HUES64 (cell line): ENCODE results near the gene IL22RA1.
A peak's percentile ranks its signal among the peaks of the same experiment; 100 is the strongest.

Source experiments
- H3K27ac ChIP-seq: 2 replicates; pipeline ENCODE4 v1.7.0; 2013; ENCODE audit warnings: low read depth, low read length, inconsistent platforms
- H3K27me3 ChIP-seq: 2 replicates; pipeline ENCODE4 v1.6.1; 2013; ENCODE audit warnings: mild to moderate bottlenecking, low read length; ENCODE audit not compliant: insufficient read depth
- H3K36me3 ChIP-seq: 2 replicates; pipeline ENCODE4 v1.6.1; 2013; ENCODE audit warnings: mild to moderate bottlenecking, low read length; ENCODE audit not compliant: insufficient read depth
- H3K4me1 ChIP-seq: 2 replicates; pipeline ENCODE4 v1.6.1; 2013; ENCODE audit warnings: mild to moderate bottlenecking, low read length, moderate library complexity; ENCODE audit not compliant: insufficient read depth
- H3K4me3 ChIP-seq: 2 replicates; pipeline ENCODE4 v1.5.1; 2013; ENCODE audit warnings: mild to moderate bottlenecking, low read length, moderate library complexity
- H3K9ac ChIP-seq: 2 replicates; pipeline ENCODE4 v1.6.1; 2013; ENCODE audit warnings: mild to moderate bottlenecking, low read depth, low read length
- H3K9me3 ChIP-seq: 2 replicates; pipeline ENCODE4 v1.6.1; 2013; ENCODE audit warnings: low read depth, low read length; ENCODE audit not compliant: insufficient read depth
- WGBS: fragments of 150-250, 120-280 bp; methylation state at CpG from one replicate; pipeline ENCODE4 v1.1.7; 2013; ENCODE audit warnings: missing lambda C conversion rate; 5-methylcytosine and 5-hydroxymethylcytosine counted together

Gene IL22RA1

DNA sequence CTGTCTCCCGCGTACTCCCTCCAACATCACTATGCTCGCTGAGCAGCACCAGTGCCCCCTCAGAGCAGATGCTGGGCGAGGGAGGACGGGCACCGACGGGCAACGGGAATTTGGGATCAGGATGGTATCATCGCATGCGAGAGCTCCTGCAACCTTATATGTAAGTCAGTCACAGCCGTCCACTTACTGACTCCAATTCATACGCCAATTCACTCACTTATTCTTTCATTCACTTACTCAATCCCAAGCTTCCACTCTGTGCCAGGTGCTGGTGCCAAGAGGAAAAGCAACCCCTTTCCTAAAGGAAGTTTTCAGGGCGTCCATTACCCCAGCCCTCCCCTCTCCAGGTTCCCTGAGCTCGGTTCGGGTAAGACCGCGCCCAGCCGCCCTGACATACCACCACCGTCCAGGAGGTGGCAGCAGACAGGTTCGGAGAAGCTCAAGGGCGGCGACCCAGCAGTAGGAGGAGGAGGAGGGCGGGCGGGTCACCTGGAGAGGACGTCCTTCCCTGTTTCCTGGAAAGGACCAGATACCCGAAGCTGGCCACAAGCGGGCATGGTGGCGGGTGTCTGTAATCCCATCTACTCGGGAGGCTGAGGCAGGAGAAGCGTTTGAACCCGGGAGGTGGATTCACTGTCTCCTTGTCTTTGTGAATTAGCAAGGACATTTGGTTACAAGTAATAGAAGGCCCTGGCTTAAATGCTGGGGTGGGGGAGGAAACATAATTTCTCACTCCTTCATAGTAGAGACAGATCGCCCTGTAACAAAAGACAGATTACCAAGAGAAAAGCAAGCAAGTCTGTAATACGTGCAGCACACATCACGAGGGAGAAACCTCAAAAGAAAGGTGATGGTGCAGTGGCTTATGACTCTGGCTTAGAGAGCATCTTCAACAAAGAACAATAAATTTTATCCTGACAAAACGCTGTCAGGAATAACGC is 7.6 kb upstream of the IL22RA1 start:
- Histone ChIP-seq H3K27me3 (no peaks in the 10 kb centered on the region), H3K36me3 (0 out of 2 replicates have a peak, but pooled peaks cover under 1% of the 10 kb centered on the region), H3K27ac (peak overlapping the region; percentile 98), H3K4me3 (peak overlapping the region; percentile 52), H3K4me1 (peaks cover 18% of the 10 kb centered on the region), H3K9me3 (no peaks in the 10 kb centered on the region), H3K9ac (peak overlapping the region; percentile 94)
- WGBS: 20% methylated on average over 35 of the region's 36 CpGs

DNA sequence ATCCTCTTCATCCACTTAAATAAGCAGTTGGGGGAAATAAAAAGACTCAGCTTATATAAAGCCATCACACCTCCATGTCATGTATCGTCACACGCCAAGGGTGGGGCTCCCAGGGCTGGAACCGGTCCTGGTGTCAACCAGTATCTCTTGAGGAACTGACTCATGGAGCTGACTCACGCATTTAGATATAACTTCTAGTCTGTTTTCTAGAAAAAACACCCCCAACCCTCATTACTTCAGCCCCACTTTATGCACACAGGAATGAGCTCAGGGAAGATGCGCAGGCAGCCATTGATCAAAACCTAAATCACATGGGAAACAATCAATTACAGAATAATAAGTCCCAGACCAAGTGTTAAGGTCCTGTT is 6.9 kb upstream of the IL22RA1 start:
- H3K27me3 ChIP-seq: no peaks in the 10 kb centered on the region
- H3K27ac ChIP-seq: no peak overlapping the region
- 93% methylated on average over 5 of the region's 5 CpGs for WGBS
- H3K36me3 ChIP-seq: no peaks in the 10 kb centered on the region
- peak overlapping the region; percentile 33; the same call in 1 of the 2 replicates for H3K4me3 ChIP-seq
- no peaks in the 10 kb centered on the region for H3K9me3 ChIP-seq
- H3K9ac ChIP-seq: peak overlapping the region; percentile 50
- H3K4me1 ChIP-seq: peaks cover 18% of the 10 kb centered on the region

DNA sequence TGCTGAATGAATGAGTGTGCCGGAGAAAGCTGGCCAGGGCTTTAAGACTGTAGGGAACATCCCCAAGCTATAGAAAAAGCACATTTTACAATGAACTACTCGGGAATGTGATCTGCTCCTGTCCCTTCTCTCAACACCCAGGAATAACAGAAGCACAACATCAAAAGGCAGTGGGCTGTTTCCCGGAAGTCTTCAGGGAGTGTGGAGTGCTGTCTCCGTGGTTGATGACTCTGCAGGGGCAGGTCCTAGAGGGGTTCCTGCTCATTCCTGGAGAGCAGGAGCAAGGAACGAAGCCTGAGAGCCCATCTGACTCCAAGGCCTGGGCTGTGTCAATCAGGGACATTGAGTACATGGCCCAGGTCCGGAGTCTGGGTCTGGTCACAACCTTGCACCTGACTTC is 4.9 kb upstream of the IL22RA1 start:
- Histone ChIP-seq H3K4me1 (peaks cover 10% of the 10 kb centered on the region), H3K36me3 (no peaks in the 10 kb centered on the region), H3K4me3 (no peak overlapping the region), H3K27ac (no peak overlapping the region), H3K9me3 (no peaks in the 10 kb centered on the region), H3K27me3 (no peaks in the 10 kb centered on the region), H3K9ac (no peak overlapping the region)
- 78% methylated on average over 6 of the region's 6 CpGs for WGBS

DNA sequence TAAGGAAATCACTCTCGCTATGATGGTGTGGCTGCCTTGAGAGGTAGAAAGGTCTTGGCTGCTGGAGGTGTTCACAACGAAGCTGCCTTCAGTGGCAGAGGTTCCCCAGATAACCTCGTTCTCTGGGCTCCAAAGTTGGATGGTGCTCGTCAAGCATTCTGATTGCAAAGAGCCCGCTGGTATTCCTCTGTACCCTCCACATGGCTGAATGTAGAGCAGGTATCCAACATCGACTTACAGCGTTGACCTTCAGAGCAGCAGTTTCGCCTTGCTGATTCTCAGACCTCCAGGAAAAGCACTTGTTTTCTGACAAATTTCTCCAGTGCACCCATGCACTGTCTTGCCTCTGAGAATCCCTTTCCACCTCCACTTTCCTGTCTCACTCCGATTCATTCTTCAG is 4.3 kb upstream of the IL22RA1 start:
- Histone ChIP-seq H3K9ac (no peak overlapping the region), H3K4me1 (peaks cover 8% of the 10 kb centered on the region; the same call in 1 of the 2 replicates), H3K27me3 (no peaks in the 10 kb centered on the region), H3K9me3 (no peaks in the 10 kb centered on the region), H3K36me3 (no peaks in the 10 kb centered on the region), H3K4me3 (no peak overlapping the region), H3K27ac (no peak overlapping the region)
- 94% methylated on average over 9 of the region's 9 CpGs for WGBS

DNA sequence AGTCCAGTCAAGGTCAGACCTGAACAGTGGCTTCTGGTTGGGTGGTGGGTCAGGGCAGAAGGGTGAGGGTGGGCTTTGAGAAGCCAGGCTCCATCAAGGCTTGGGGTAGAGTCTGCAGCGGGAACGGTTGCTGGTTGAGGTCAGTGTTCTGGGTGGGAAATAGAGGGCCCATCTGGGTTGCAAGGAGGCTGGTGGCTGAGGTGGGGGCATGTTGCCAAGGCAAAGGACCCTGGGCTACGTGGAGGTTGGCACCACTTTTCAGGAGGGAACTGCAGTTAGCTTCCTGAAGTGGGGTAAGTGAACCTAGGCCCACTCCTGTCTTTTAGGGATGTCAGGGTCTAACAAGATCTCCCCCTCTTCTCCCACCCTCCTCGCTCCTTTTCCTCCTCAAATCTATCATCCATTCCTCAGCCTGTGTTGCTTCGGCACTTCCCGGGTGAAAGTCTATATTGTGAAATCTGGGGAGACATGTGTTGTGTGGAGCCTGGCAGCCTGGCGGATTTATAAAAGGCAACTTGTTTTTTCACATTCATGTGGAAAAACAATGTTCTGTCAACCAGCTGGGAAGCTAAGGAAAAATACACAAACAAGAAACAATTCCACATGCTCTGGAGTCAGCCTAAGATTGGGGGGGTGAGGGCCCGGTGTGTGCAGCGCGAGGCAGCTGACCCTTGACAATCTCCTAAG is 1.5 kb downstream of the IL22RA1 start:
- H3K4me1 ChIP-seq: no peaks in the 10 kb centered on the region
- H3K9me3 ChIP-seq: no peaks in the 10 kb centered on the region
- no peaks in the 10 kb centered on the region for H3K27me3 ChIP-seq
- 94% methylated on average over 9 of the region's 10 CpGs for WGBS
- H3K27ac ChIP-seq: no peak overlapping the region
- H3K36me3 ChIP-seq: no peaks in the 10 kb centered on the region
- H3K4me3 ChIP-seq: no peak overlapping the region
- no peak overlapping the region for H3K9ac ChIP-seq

DNA sequence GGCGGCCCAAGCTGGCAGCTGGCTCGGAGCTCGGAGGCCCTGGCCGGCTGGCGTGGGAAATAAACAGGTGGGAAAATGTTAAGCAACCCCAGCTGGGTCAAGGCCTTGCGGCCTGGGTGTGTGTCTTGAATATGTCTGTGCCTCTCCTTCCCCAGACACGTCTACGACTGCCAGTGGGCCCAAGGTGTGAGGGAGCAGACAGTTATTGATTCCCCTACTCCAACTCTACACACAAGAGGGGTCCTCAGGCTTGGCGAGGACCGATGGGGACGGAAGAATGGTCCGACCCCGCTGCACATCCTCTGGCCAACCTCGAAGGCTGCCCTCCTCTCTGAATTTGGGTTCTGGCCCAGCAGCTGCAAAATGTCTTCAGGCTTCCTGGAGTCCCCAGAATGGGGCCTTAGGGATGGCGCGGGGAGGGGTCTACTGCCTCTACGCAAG is 2.2 kb downstream of the IL22RA1 start:
- 92% methylated on average over 17 of the region's 17 CpGs for WGBS
- Histone ChIP-seq H3K27me3 (no peaks in the 10 kb centered on the region), H3K9me3 (no peaks in the 10 kb centered on the region), H3K4me1 (no peaks in the 10 kb centered on the region), H3K27ac (no peak overlapping the region), H3K36me3 (no peaks in the 10 kb centered on the region), H3K4me3 (no peak overlapping the region), H3K9ac (no peak overlapping the region)

DNA sequence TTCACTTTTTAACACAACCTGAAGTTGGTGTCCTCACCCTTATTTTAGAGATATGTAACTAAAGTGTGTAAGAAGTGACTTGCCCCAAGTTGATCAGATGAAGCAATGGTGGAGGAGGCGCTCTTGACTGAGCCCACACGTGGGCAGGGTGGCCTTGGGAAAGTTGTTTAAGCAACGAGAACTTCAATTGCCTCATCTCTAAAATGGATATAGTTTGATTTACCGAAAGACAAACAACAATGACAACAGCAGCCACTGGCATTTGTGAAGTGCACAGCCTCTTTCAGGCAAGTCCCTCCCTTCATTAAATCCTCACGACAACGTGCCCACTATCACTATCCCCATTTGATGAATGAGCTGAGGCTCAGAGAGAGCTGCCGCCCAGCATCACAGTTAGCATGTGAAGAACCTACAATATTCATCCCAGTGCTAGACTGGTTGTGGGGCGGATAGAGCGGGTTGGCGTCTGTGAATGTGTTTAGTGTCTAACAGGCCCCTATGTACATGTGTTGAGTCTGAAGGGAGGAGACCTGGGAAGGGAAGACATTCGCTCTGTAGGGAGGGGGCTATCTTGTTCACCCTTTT is 3.0 kb downstream of the IL22RA1 start:
- 95% methylated on average over 11 of the region's 11 CpGs for WGBS
- Histone ChIP-seq H3K27ac (no peak overlapping the region), H3K9ac (no peak overlapping the region), H3K4me1 (no peaks in the 10 kb centered on the region), H3K36me3 (no peaks in the 10 kb centered on the region), H3K4me3 (no peak overlapping the region), H3K9me3 (no peaks in the 10 kb centered on the region), H3K27me3 (no peaks in the 10 kb centered on the region)

DNA sequence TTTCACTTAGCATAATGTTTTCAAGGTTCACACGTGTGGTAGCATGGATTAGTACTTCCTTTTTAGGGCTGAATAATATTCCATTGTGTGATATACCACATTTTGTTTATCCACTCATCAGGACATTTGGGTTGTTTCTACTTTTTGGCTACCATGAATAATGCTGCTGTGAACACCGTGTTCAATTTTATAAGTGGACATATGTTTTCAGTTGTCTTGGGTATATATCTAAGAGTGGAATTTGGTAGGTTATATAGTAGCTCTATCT is 3.8 kb downstream of the IL22RA1 start:
- no peak overlapping the region for H3K9ac ChIP-seq
- 81% methylated on average over 2 of the region's 2 CpGs for WGBS
- H3K27me3 ChIP-seq: no peaks in the 10 kb centered on the region
- no peaks in the 10 kb centered on the region for H3K9me3 ChIP-seq
- H3K36me3 ChIP-seq: no peaks in the 10 kb centered on the region
- no peaks in the 10 kb centered on the region for H3K4me1 ChIP-seq
- H3K4me3 ChIP-seq: no peak overlapping the region
- H3K27ac ChIP-seq: no peak overlapping the region

DNA sequence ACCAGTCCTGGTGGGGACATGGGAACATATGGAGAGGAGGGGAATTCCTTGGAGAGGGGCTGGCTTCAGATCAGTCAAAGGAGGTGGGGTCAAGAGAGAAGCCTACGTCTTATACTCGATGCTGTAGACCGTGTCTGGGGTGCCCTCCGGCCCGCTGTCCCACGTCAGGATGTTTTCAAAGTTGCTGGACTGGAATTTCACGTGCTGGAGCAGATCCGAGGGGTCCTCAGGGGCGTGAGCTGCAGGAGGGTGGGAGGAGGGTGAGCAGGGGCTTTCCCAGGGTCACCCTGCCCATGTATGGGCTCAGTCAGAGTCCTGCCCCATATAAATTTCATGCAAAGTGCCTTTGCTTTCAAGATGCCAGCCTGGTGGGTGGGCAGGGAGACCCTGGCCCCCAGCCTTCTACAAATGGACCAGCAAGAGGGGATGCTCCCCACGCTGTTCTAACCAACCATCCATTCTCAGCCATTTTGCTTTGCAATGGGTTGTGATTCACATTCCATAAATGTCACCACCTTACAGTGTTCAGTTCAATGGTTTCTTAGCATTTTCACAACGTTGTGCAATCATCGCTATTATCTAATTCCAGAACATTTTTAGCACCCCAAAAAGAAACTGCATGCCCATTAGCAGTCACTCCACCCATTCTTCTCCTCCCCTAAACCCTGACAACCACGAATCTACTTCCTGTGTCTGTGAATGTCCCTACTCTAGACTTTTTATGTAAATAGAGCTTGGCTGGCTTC is 4.3 kb downstream of the IL22RA1 start:
- Histone ChIP-seq H3K9ac (no peak overlapping the region), H3K27ac (no peak overlapping the region)
- 80% methylated on average over 13 of the region's 13 CpGs for WGBS

DNA sequence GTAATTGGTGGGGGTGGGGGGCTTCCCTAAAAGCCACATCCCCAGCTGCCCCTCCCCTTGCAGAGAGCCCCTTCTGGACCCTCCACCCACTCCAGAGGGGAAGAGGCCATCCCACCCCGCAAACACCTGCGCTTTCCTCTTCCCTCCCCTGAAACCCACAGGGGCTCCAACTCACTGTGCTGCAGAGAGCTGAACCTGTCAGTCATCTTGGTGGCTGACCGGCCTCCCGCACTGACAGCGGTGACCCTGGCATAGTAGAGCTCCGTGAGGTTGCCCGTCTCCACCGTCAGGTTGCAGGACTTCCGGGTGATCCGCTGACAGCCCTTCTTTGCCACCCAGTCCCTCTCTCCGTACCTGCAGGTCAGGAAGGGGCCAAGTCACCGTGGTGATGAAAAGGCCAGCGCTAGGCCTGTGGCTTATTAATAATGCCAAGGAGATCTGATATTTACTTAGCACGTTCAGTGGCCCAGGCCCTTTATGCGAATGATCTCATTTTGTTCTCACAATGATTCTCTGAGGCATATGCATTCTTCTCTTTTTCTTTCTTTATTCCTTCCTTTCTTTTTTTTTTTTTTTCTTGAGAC is 5.9 kb downstream of the IL22RA1 start:
- Histone ChIP-seq H3K9me3 (no peaks in the 10 kb centered on the region), H3K4me3 (no peak overlapping the region), H3K27ac (no peak overlapping the region), H3K9ac (no peak overlapping the region), H3K27me3 (no peaks in the 10 kb centered on the region), H3K36me3 (no peaks in the 10 kb centered on the region), H3K4me1 (no peaks in the 10 kb centered on the region)
- WGBS: 87% methylated on average over 15 of the region's 15 CpGs

More for the DNA sequence above, 4.3 kb downstream of the IL22RA1 start:
- Histone ChIP-seq H3K36me3 (no peaks in the 10 kb centered on the region), H3K27me3 (no peaks in the 10 kb centered on the region), H3K4me1 (no peaks in the 10 kb centered on the region), H3K9me3 (no peaks in the 10 kb centered on the region), H3K4me3 (no peak overlapping the region)
